Right ventricle myocardium superior (tissue), 1 donor: ENCODE measurements around the gene HSD17B12. TPM values are rescaled to one million over a fixed set of nuclear protein-coding genes. Genes with fewer than 3 reads are reported as not detected.
"Not testable (repeated sequence)": the region's sequence is repeated elsewhere in the genome, so short reads cannot be mapped to it uniquely, and the experiment has no call there.

ENCODE experiments used
- ATAC-seq: fragments of 200-7000 bp; cut with Tn5 transposase; one replicate; pipeline ENCODE4 v1.9.1; 2020; ENCODE audit warnings: mild to moderate bottlenecking; ENCODE audit not compliant: poor library complexity
- DNase-seq: peaks from one replicate; pipeline ENCODE4 v3.0.0-alpha.2; 2020
- intact Hi-C: fragments of 100-400 bp; cut with DNase I; formaldehyde crosslinking; loops from one replicate; pipeline ENCODE4 v1.11.2; 2022
- long read RNA-seq: library from polyadenylated mRNA; unstranded; transcript quantifications from one replicate; pipeline ENCODE4 v2.0.0, GENCODE V29; 2021
- total RNA-seq: library from RNA; stranded (reverse); fragmentation: NEBNext Ultra II Directional; extraction: Animal tissue kit (Norgen Biotek cat#: 25700); gene quantifications from one replicate; pipeline ENCODE4 v1.2.1, GENCODE V29; 2021
- donor health status: DM: no; HTN: yes; CAD: no; lungs with severe emphysema.

The HSD17B12 gene
- 63.3 TPM for total RNA-seq
- long read RNA-seq, transcript HSD17B12-201 (11 exons, 2,571 nt): major isoform, 151 of 158 reads
- long read RNA-seq, partial matches to known transcripts: 2 of 158 reads
- long read RNA-seq, other reads (novel, unspliced or antisense): 4 of 158 reads

DNA sequence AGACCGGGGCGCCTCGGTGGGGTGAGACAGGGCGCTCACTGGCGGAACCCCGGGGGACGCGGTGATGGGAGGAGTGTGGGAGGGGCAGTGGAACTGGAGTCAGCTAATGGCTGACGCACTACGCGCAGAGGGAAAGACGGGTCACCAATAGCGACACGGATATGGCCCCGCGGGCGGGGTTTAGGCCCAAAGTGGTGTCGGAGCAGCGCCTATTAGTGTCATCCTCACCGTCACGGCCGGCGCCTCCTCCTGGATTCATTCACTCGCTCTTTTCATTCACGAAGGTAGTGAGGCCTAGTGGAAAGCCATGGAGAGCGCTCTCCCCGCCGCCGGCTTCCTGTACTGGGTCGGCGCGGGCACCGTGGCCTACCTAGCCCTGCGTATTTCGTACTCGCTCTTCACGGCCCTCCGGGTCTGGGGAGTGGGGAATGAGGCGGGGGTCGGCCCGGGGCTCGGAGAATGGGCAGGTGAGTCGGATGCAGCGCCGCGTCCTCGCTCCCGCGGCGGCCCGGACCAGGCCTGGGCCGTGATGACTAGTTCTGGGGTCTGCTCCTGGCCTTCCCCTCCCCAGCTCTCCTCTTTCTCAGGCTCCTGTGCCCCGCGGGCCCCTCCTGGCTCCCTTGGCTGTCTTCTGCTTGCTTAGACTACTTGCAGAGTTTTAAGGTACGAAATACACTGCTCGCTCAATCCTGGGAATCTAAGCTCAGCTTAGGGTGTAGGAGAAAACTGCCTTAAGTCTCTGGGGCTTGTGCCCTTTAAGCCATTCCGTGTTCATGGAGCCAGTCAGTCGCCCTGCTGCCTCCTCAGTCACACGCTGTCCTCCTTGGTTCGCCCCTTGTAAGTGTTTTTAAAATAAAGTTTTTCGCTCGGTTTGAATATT is at the start of gene HSD17B12:
TSS of gene HSD17B12 (plus strand) at position 218 of the 880 bp plus-strand sequence. CDS start at position 308, 90 bp downstream.
- peak; percentile 100 for DNase-seq
- peak; percentile 99 for ATAC-seq
- intact Hi-C loops: no loop called here

DNA sequence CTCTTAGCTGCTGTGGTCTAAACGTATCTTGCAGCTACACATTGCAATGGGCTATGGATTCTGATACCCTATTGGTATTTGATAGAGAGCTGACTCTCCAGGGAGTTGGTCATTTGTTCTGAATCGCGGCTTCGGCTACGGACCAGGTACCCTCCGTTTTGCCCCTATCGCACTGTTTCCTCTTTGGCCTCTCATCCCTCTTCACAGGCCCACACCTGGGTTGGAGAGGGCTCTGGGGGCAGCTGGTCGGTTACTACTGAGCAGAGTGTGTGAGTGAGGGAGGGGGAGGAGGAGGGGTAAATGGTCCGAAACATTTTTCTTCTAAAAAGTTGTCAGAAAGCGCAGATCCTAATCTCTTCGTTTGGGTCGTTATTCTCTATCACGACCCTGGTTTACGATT is 48.8 kb upstream of the HSD17B12 start:
- intact Hi-C loops: no loop called here
- ATAC-seq (no peak), DNase-seq (no peak)

DNA sequence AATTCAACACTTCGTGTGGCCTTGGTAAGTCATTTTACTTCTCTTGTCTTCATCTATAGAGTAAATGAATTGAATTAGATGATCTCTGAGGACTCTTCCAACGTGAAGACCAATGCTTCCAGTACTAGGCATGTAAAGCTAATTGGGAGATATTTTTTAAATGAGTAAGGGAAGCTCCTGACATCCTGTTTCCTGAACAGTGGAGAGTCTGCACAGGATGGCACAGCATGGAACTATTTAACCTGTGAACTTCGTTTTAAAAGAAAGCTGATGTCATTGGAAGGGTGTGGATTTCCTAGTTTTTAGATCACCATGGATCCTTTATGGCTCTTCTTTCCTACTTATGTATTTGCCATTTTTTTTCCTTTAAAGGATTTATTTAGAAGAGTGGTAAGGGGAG is 48.4 kb upstream of the HSD17B12 start:
- DNase-seq (no peak), ATAC-seq (no peak)
- intact Hi-C loops: no loop called here

DNA sequence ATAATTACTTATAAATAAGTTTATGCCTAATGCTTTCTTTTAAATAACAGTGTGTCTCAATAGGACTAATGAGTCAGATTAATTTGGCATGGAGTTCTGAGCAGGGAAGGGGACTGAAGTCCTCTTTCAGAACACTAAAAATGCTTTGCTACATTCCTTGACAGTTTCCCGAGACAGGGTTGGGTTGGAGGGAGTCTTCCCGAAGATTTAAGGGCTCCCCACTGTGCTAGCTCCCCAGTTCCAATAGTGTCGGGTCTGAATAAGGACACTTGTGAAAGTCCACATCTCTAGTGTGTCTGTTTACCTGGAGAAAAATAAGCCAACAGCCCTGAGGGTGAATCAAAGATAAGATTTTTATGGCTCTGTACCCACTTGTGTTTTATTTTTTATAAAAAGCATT is 41.8 kb upstream of the HSD17B12 start:
- no peak for ATAC-seq
- intact Hi-C loops: no loop called here
- no peak for DNase-seq

DNA sequence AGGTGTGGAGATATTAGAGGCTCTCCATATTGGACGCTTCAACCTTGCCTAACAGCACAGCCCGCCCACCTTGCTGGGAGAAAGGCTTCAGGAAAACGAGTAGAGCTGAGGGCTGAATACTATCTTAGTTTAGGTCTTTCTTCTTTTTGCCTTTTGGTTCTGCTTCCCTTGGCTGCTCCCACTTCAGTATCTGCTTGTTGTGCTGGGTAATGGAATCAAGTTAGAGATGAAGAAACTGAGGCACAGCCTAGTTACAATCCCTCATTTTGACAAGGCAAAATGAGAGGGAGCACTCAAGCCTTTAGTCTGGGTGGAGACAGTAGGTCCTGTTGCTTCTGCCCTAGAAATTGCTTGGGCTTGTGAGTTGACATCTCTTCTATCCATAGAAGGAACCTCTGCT is 41.3 kb upstream of the HSD17B12 start:
- DNase-seq (no peak), ATAC-seq (no peak)
- intact Hi-C loops: no loop called here

DNA sequence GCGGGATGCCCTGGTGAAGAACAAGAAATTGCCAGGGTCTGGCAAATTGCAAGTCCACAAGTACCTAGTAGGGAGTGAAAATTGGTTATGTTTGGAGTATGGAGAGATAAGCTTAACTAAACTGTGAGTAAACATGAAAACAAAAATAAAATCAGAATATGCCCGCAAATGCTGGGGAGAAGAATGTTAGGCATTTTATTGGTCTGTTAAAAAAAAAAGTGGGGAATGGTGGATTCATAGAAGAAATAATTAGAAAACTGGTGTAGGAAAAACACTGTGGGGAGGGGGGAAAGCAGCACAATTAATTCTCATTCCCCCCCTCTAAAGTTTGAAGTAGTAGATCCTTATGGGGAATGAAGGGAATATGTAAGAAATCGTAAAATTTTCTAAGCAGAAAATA is 40.6 kb upstream of the HSD17B12 start:
- DNase-seq: no peak
- intact Hi-C loops: no loop called here
- ATAC-seq: no peak

DNA sequence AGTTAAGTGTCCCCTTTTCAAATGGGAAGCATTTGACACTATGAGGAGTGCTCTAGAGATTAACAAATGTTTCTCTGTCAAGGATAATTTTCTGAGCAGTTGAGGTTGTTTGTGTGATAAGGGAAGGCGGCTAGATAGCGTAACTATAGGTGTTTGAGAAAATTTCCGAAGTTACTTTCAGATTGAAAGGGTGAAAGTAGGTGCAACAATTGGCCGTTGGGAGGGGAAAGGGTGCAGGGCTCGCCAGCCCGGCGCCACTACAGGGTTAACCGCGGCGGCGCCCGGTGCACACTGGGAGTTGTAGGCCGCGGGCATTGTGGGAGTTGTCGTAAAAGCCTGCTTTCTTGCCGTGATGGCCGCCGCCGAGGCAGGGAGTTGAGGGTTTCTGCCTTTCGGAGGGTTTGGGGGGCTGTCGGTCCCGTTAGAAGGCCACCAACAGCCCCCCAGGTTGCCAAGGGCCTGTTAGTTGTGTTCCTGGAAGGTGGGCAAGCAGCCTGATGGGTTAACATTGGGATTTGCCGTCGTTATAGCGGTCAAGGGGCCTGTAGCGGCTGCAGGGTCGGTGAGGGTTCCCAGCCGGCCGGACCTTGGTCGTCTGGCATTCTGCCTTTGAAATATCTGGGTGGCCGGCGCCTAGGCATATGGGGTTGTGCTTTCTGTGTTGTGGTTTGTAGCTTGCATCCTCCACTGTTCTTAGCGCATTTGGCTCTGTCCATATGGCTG is 36.5 kb upstream of the HSD17B12 start:
- DNase-seq (peak; percentile 92), ATAC-seq (peak; percentile 100)
- intact Hi-C loops: no loop called here

DNA sequence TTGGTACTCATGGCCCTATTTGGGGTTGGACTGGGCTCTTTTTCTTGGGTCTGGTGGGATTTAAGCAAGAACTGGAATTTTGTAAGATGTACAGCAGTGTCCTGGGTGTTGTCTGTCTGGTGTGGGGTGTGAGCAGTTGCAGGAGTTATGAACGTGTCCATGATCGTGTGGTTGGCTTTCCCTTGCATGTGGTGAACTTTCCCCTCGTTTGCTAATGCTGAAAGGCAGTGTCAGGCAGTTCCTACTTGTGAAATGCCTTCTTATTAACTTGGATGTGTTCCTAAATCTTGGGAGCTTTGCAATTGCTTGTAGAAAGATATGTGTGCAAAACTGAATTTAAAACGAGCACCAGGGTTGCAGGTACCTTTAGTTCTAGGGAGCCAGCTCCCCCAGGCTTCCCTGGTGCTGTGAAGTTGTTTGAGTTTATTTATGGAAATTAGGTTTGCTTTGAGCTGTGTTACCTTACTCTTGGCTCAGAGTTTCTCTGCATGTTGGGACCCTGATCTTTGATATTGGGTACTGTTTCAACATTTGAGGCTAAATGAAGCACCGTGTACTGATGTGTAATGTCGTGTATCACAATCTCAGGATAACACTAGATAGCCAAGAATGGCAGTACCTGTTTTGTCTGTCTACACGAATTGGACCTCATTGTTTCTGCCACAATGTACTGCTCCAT is 35.8 kb upstream of the HSD17B12 start:
- intact Hi-C loops: no loop called here
- DNase-seq (no peak), ATAC-seq (peak; percentile 33)

DNA sequence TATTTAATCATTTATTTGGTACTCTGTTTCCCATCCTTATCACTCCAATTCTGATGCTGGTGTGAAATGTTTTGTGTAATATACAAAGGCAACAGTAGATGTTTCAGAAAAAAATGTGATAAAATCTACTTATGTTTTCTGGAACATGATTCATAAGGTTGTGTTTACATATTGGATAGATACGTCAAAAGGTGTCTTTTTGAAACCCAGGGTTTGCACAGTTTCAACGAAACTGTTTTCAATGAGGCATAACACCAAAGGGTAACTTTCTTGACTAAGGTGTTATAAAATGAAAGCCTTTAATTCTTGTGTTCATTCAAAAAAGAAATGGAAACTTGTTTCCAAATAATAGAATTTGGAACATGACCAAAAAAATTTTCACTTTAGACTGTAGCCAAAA is 33.8 kb upstream of the HSD17B12 start:
- intact Hi-C loops: no loop called here
- DNase-seq (no peak), ATAC-seq (no peak)

DNA sequence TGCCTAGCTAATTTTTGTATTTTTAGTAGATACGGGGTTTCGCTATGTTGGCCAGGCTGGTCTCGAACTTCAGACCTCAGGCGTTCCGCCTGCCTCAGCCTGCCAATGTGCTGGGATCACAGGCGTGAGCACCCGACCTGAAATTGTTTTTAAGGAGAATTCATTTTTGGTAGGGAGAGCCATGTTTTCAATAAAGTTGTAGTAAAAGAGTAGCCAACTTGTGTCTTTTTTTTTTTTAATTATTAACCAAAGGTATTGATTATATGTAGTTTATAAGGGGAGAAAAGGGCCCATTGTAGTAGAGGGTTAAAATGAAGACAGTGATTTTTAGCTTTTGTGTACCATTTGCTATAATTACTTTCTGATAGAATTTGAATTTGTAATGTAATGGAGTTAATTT is 31.6 kb upstream of the HSD17B12 start:
- ATAC-seq (no peak), DNase-seq (no peak)
- intact Hi-C loops: no loop called here

DNA sequence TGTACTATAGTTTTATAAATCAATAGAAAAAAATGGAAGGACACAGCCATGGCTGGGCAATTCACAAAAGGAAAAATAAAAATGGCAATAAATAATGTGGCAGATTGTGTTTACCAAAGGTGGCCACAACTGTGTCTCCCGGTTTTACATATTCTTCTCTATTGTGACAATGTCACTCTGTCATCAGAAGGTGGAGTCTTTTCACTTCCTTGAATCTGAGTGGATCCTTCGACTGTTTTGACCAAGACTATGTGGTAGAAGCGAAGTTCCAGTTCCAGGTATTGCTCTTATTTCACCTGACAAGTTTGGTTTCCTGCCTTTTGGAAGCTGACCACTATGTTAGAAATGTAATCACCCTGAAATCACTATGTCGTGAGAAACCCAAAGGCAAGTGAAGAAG is 31.0 kb upstream of the HSD17B12 start:
- ATAC-seq (no peak), DNase-seq (no peak)
- intact Hi-C loops: no loop called here

DNA sequence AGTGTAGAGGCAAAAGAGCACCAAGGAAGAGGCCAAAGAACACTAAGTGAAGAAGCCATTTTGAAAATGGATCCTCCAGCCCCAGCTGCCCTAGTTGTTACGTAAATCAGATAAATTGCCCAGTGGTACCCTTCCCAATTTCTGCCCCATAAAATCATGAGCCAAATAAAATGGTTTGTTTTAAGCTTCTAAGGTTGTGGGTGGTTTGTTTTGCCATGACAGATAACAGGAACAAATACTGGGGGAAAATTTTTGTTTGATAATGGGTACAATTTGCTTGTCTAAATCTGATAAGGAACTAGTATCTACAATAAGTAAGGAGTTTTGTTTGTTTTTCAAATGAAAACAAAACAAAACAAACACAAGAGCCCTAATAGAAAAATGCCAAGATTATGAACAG is 30.6 kb upstream of the HSD17B12 start:
- intact Hi-C loops: no loop called here
- no peak for DNase-seq
- ATAC-seq: no peak

DNA sequence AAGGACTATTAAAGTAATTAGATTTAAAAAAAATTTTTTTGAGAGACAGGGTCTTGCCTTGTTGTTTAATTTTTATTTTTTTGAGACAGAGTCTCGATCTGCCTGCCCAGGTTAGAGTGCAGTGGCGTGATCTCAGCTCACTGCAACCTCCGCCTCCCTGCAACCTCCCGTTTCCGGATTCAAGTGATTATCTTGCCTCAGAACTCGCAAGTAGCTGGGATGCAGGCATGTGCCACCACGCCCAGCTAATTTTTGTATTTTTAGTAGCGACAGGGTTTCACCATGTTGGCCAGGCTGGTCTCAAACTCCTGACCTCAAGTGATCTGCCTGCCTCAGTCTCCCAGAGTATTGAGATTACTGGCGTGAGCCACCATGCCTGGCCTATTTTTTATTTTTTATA is 17.5 kb upstream of the HSD17B12 start:
- DNase-seq, intact Hi-C loops, ATAC-seq: not testable (repeated sequence)

DNA sequence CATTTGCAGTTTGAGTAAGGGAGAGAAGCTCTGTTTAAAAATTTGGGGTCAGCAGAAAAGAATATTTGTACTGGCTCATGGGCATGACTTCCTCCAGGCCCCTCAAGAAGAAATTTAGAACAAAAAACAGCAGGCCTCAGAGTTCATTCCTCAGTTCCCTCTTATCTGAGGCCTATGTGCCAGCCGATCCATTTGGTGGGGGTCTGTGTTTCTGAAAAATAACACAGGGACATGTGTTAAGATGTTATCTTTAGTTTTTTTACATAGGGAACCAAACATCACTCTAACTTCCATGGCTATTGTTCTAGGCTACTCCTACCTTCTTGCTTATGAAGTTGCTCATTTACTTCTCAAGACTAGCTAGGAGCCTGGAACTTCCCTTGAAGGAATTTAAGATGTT is 16.2 kb upstream of the HSD17B12 start:
- DNase-seq (no peak), ATAC-seq (no peak)
- intact Hi-C loops: no loop called here

DNA sequence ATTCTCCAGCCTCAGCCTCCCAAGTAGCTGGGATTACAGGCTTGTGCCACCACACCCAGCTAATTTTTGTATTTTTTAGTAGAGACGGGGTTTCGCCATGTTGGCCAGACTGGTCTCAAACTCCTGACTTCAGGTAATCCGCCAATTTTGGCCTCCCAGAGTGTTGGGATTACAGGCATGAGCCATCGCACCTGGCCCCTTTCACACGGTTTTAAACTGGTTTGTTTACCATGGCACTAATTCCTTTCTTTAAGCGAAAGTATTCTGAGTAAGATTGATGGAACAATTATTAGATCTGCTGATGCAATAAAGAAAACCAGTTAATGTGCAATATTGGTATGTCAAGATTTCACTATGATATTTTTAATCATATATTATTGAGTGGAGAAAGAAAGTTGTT is 9.3 kb upstream of the HSD17B12 start:
- ATAC-seq, DNase-seq, intact Hi-C loops: not testable (repeated sequence)

DNA sequence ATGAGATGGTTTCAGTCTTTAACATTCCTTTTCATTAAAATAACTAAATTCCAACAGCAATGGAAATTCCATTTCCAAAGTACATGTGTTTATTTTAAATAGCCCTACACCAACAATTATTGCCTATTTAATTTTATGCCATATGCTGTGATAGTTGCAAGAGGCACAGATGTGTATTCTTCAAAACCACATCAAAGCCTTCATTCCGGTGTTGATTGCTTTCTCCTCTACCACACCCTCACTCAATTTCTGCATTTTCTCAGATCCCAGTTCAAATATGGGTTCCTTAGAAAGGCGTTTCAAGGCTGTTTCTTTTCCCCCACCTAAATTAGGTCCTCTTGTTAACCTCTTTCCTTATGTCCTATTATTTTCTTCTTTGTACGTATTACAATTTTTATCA is 6.0 kb upstream of the HSD17B12 start:
- intact Hi-C loops: no loop called here
- ATAC-seq (no peak), DNase-seq (no peak)

DNA sequence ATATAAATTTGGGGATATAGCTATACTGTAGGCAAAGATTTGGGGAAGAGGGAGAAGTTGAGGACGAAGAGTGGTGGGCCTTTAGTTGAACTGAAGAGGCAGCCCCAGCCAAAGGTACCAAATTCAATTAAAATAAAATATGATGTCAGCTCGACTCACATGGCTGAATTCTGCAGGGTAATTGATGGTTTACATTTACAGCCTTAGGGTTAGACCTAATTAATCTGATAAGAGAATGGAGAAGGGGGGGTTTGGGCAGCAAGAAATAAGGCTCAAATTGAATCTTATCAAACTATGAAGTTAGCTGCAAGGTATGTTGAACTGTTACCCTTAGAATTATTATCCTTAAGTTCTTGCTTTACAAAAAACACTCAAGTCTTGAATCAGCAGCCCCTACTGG is 3.6 kb upstream of the HSD17B12 start:
- DNase-seq (no peak), ATAC-seq (no peak)
- intact Hi-C loops: no loop called here

DNA sequence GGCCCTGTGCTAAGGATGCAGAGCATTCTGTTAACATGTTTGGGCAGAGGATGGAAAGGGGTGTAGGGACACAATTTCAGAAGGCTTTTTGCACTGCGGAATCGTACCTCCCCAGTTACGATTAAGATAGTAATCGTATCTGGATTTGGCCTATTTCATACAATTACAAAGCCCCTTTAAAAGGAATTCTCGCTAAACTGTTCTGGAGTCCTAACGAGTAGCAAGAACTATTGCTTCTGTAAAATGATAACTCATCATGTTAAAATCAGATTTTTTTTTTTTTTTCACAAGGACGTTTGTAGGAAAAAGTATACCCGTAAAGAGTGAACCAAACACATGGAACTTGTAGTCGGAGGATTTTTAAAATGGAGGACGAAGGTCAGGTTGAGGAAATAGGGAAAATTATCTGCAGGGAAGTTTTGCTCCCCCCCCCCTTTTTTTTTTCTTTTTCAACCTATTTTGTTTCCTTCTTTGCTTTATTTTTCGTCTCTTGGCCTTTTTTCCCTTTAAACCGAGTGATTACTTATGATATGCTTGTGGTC is 934 bp downstream of the HSD17B12 start:
- no peak for DNase-seq
- no peak for ATAC-seq
- intact Hi-C loops: no loop called here

DNA sequence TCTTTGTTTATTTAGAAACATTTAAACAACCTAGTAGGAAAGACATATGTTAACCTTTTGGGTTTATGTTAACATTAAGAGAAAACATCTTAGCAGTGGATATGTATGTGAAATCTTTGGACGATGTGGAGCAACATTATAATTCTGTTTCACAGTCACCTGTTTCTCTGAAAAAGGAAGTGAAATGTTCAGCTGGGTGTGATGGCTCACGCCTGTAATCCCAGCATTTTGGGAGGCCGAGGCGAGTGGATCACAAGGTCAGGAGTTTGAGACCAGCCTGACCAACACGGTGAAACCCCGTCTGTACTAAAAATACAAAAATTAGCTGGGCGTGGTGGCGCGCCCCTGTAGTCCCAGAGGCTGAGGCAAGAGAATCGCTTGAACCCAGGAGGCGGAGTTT is 1.5 kb downstream of the HSD17B12 start:
- ATAC-seq, intact Hi-C loops, DNase-seq: not testable (repeated sequence)
